HG03354 (cell line): ENCODE data around the gene CCDC14.
"Not testable (repeated sequence)": the region's sequence is repeated elsewhere in the genome, so short reads cannot be mapped to it uniquely, and the experiment has no call there.

Experiments used
- ATAC-seq: cut with Tn5 transposase; IDR thresholded peaks from one replicate; pipeline ENCODE4 v1.9.1; 2021; ENCODE audit warnings: mild to moderate bottlenecking; ENCODE audit not compliant: unreplicated experiment, poor library complexity, severe bottlenecking

The CCDC14 gene

DNA sequence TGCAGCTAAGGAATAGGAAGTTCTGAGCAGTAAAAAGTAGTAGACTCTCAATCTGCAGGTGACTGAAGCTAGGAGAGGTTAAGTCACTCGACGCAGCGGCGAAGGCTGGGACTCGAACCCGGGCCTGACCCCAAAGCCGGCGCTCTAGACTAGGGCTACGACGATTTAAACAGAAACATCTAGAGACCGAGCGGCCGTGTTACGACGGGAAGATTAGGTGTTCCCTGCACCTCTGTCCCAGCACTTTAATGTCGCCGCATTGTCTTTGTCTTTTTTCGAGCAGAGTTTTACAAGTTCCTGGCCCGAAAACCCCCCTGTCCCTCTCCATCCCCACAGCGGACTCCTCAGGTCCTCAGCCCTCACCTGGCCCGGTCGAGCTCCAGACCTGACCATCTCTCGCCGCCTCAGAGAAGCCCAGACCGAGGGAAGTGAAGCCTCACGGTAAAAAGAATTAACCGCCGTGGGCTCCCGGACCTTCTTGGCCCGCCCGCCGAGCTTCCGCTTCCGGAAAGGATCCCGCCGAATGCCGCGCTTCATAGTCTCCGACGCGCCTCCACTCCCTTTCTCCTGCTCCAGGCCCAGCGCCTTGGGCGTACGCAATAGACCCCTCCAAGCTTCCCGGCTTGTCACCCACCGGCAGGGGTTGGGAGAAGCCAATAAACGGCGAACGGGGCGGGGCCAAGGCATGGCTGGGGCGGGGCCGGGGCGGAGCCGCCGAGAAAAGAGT, at the start of gene CCDC14:
TSS of gene CCDC14 (minus strand) at position 449 of the 727 bp plus-strand sequence. CDS start at position 393, 56 bp downstream.
- ATAC-seq: peak; percentile 88

GRCh38 chr3:124008321-124008720, 47.3 kb upstream of the CCDC14 start:
- not testable (repeated sequence) for ATAC-seq

- no peak for ATAC-seq
Observed at GRCh38 chr3:124007186-124007585, 46.2 kb upstream of the CCDC14 start.

GRCh38 chr3:124002405-124003079, 41.5 kb upstream of the CCDC14 start:
- ATAC-seq: not testable (repeated sequence)

- ATAC-seq: not testable (repeated sequence)
Observed at GRCh38 chr3:124001366-124001765, 40.3 kb upstream of the CCDC14 start.

- no peak for ATAC-seq
Observed at GRCh38 chr3:123997543-123997942, 36.5 kb upstream of the CCDC14 start.

GRCh38 chr3:123993818-123994217, 32.8 kb upstream of the CCDC14 start:
- ATAC-seq: no peak

DNA sequence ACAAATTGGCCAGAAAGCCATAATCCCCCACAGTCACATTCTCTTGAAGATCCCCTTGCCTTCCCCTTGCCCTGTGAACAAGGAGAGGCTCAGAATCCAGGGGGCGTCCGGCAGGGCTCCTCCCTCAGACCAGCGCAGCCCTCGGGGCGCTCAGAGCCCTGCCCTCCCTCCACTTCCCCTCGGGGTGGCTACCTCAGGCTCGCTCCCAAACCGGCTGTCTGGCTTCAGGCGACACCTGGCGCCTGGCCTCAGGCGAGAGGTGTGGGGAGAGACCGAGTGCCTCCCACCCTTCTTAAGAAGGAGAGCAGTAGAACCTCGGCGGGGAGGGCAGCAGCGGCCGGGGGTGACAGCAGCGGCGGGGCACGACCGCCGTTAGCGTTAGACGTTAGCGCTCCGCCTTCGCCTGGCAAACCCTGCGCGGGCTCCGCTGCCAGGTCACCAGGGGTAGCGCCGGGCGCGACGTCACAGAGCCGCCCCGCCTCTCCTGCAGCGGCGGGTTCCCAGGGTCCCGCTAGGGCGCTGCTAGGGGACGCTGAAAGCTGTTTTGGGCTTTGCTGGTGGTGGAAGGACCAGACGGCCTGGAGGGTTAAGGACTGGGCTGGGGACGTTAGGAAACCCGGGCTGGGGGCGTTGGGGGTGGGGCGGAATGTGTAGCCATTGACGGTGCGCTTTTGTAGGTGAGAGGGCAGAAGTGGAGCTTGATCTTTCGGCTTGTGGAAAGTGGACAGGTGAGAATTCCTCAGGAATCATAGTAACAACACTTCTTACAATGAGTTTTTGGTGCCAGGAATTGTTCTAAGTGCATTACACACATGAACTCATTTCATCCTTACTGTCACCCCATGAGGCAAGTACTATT, 30.9 kb upstream of the CCDC14 start, which contains the start of gene ROPN1:
TSS of gene ROPN1 (minus strand) at position 395 of the 859 bp plus-strand sequence. CDS start 11,643 bp downstream, outside the sequence.
- ATAC-seq: peak; percentile 50

- ATAC-seq: no peak
Observed at GRCh38 chr3:123986427-123986826, 25.4 kb upstream of the CCDC14 start.

- no peak for ATAC-seq
Observed at GRCh38 chr3:123984957-123985356, 23.9 kb upstream of the CCDC14 start.

DNA sequence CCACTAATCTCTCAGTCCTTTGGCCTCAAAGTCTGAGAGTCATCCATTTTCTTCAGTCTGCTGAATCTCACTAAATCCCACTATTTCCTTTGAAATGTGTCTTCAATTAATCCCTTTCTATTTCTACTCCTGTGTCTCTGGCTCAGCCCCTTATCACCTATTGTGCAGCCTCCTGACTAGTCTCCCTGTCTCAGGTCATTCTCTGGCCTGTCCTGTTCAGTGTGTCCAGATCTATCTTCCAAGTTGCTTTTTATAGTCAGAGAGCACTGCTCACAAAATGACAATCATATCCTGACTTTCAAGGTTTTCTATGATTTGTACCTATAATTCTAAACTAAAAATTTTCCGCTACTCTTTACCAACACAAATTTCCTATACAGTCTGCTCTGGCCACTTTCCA, 23.3 kb upstream of the CCDC14 start:
- no peak for ATAC-seq

DNA sequence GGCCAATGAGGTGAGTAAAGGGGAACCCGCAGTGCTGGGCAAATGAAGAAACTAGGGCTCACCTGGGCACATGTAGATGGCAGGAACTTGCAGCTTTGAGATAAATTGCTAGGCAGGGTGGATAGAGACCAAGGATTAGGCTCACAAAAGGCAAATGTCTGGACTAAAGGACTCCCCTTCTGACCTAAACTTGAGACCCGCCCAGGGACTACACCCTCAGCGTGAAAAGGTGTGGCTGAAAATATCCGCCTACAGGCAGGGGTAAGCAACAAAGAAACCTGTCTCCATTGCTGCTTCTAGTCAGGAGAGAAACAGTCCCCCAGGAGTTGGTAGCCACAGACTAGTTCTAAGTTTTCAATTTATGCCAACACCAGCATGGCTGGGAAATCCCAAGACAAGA, 20.3 kb upstream of the CCDC14 start:
- ATAC-seq: not testable (repeated sequence)

DNA sequence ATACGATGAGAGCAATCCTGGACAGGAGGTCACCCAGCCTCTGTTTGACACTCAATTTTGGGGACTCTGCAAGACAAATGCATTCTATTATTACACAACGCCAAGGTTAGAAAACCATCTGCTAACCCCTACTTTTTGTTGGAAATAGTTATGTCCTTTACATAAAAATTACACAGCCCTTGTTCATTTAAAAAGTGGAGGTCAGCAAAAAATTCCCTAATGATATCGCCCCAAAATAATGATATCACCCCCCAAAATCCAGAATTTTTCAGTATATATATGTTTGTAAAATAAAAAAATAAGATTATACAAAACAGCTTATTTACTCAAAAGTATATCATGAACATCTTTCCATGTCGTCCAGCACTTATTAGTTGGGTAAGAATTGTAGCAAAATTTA, 19.5 kb upstream of the CCDC14 start:
- ATAC-seq: no peak

GRCh38 chr3:123979525-123980501, 18.8 kb upstream of the CCDC14 start:
- peak; percentile 66 for ATAC-seq

GRCh38 chr3:123976904-123977303, 15.9 kb upstream of the CCDC14 start:
- ATAC-seq: not testable (repeated sequence)

DNA sequence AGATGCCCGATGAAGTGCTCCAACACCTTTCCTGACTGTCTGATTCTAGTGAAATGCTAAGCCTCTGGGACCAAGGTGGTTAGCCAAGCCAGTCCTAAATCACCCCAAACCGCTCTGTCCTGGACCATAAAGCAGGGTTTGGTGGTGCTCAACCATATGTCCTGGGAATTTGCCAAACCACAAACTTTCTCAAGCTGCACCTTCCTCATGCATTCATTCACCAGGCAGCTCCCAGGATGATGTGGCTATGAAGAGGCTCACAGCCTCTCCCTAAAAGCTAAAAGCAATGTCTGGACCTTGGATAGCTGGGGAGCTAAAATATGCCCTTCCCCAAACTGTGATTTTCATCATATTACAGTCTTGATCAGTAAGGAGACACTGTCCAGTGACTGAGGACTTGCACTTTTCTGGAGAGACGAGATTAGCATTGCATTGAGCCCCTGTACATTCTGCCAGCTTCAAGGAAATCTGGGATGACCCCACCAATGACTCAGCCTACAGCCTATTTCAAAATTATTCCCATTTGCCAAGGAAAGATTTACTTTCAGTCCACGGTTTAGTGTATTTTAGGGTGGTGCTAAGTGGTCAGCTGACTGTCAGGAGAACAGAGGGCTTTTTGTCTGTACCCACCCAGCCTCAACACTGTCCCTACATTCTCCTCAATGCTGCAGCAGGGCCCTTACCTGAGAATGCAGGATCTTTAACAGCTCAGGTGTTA, 15.3 kb upstream of the CCDC14 start:
- not testable (repeated sequence) for ATAC-seq

DNA sequence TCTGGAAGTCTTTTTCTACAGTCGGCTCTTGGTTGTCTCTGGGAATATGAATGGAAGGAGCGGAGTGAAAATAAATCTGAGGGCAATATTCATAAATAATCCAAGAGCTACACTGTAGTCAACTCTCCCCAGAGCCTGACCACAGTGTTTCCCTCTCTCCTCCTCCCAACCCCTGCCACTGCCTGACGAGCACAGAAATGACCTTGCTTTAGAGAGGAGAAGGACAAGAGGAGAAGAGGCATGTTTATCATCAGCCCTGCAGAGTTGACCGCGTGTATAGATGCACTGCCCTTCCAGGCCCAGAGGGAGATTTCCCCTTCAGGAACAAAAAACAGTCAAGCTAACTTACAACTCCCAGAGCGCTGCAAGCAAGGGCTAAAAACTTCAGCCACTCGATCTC, 14.0 kb upstream of the CCDC14 start:
- not testable (repeated sequence) for ATAC-seq

- no peak for ATAC-seq
Observed at GRCh38 chr3:123971406-123971805, 10.4 kb upstream of the CCDC14 start.
